ENCODE data around the gene KCNJ6.

GRCh38 chr21:37628362-37628761, 287.9 kb downstream of the KCNJ6 start:
- TF ChIP-seq MAX (IDR thresholded peaks at IDR 0.05) (no peak), POLR2AphosphoS5 (IDR thresholded peaks at IDR 0.05; ENCODE audit: low read depth, low read length) (no peak), EZH2 (IDR thresholded peaks at IDR 0.05) (no peak)

Measured in HCT116 (cell line).